Stimulated activated CD8-positive, alpha-beta memory T cell treated with anti-CD3 and anti-CD28 coated beads, Interleukin-7, amount 100 ng/mL, for 1 hour (primary cell): ENCODE data around the gene TNFSF13.

Source experiments
- DNase-seq, 2 donors: peaks; one replicate each; pipeline ENCODE4 v3.0.0-alpha.2; 2020; ENCODE audit warnings: low read depth in 2 of 2

Gene TNFSF13

GRCh38 chr17:7552621-7553051 lies 5.9 kb upstream of the TNFSF13 start:
- DNase-seq: no peak

GRCh38 chr17:7553356-7553755 lies 5.2 kb upstream of the TNFSF13 start:
- no peak for DNase-seq

GRCh38 chr17:7555320-7555948 lies 3.1 kb upstream of the TNFSF13 start:
- DNase-seq: no peak

GRCh38 chr17:7556627-7557026 lies 1.9 kb upstream of the TNFSF13 start:
- DNase-seq: no peak

GRCh38 chr17:7557147-7557764 lies 1.3 kb upstream of the TNFSF13 start:
- DNase-seq: no peak

GRCh38 chr17:7557775-7558543 lies 591 bp upstream of the TNFSF13 start:
- DNase-seq: no peak

GRCh38 chr17:7559320-7560171 lies 996 bp downstream of the TNFSF13 start:
- DNase-seq: no peak

GRCh38 chr17:7560172-7561027 lies 1.9 kb downstream of the TNFSF13 start:
- no peak for DNase-seq

GRCh38 chr17:7561028-7561575 lies 2.6 kb downstream of the TNFSF13 start:
- peak; percentile 61 to 73 for DNase-seq

- DNase-seq: peak; percentile 76 to 79
Measured at GRCh38 chr17:7561589-7562207, 3.1 kb downstream of the TNFSF13 start, which contains the start of gene SENP3. Gene SENP3 (plus strand): TSS chr17:7561919. CDS start chr17:7563077, 1,158 bp downstream.

GRCh38 chr17:7562208-7562605 lies 3.7 kb downstream of the TNFSF13 start:
- no peak for DNase-seq

- no peak for DNase-seq
Measured at GRCh38 chr17:7563115-7563869, 4.7 kb downstream of the TNFSF13 start.

GRCh38 chr17:7569571-7569970 lies 11.0 kb downstream of the TNFSF13 start:
- DNase-seq: no peak

- no peak for DNase-seq
Measured at GRCh38 chr17:7570351-7570750, 11.8 kb downstream of the TNFSF13 start.

- no peak for DNase-seq
Measured at GRCh38 chr17:7572338-7572587, 13.7 kb downstream of the TNFSF13 start.

GRCh38 chr17:7572588-7573323 lies 14.2 kb downstream of the TNFSF13 start:
- peak; percentile 100 for DNase-seq

- peak; percentile 77 to 82 for DNase-seq
Measured at GRCh38 chr17:7573324-7574080, 15.0 kb downstream of the TNFSF13 start.
